Hepatic stellate cell (primary cell): ENCODE data around the gene MAVS.

Experiments used
- DNase-seq: peaks from one replicate; pipeline ENCODE4 v3.0.0; 2011; ENCODE audit warnings: low spot score

MAVS gene

DNA sequence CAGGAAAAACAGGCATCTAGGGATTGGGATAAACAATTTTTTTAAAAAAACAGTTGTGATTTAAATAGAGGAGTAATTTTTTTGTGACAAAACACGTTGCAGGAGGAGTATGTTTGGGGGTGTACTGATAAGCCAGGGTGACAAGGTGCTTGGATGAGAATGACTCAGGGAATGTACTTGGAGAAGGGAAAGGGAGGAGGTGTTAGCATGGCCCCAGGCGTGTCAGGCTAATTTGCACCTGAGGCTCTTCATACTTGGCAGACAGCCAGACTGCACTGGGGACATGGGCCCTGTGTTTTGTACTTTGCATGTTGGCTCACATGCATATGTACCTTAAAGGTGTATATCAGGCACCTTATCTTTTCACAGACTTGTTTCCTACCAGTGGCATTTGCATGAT lies 65.3 kb downstream of the MAVS start:
- DNase-seq, result no peak

DNA sequence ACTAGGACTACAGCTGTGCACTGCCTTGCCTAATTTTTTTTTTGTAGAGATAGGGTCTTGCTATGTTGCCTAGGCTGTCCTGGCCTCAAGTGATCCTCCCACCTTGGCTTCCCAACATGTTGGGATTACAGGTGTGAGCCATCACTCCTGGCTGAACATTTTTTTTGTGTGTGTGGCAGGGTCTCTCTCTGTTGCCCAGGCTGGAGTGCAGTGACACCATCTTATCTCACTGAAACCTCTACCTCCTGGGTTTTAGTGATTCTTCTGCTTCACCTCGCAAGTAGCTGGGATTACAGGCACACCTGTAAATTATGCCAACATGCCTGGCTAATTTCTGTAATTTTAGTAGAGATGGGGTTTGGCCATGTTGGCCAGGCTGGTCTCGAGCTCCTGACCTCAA lies 67.8 kb downstream of the MAVS start:
- DNase-seq, result no peak

DNA sequence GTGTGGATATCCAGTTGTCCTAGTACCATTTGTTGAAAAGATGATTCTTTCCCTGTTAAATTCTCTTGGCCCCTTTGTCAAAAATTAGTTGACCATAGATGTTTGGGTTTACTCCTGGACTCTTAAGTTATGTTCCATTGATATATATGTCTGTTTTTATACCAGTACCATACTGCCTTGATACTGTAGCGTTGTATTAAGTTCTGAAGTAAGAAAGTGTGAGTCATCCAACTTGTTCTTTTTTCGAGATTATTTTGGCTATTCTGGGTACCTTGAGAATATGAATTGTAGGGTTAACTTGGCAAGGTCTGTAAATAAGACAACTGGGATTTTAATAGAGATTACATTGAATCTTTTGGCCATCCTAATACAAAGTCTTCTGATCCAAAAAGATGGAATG lies 69.1 kb downstream of the MAVS start:
- DNase-seq, result no peak

GRCh38 chr20:3916364-3916763 lies 69.7 kb downstream of the MAVS start:
- no peak for DNase-seq

- DNase-seq, result no peak
These were observed 72.7 kb downstream of the MAVS start for GRCh38 chr20:3919352-3919751.

DNA sequence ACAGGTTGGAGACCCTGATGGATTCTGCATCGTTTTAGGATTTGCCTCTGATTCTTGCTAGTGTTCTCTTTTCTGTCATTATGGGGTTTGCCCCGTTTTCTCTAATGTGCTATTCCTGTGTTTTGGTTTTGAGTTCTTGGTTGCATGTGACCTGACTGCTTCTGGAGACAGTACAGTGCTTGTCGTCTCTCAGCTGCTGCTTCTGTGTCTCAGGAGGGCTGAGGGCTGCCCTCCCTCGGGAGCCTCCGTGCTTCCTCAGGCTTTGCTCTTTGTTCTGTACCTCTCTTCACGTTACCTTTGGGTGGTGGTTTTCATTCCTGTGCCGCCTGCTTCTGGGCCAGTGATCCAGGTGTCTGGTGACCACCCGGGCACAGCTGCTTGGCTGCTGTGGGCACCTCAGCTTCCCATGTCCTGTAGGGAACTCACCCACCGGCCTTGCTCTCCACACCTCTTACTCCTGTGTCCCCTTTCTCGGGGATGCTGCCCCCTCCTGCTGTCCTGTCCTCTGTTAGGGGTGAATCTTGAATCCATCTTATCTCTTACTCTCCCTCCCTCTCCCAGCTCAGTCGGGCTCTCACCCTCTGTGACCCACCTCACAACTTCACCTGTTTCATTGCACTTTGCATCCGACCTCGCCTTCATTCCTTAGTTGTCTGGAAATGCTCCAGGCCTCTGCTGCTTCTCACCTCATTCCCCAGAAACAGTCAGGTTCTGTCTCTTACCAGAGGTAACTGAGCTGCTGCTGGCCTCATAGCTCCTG lies 75.8 kb downstream of the MAVS start:
- DNase-seq, result no peak

GRCh38 chr20:3922983-3923339 lies 76.3 kb downstream of the MAVS start:
- DNase-seq, result no peak

DNA sequence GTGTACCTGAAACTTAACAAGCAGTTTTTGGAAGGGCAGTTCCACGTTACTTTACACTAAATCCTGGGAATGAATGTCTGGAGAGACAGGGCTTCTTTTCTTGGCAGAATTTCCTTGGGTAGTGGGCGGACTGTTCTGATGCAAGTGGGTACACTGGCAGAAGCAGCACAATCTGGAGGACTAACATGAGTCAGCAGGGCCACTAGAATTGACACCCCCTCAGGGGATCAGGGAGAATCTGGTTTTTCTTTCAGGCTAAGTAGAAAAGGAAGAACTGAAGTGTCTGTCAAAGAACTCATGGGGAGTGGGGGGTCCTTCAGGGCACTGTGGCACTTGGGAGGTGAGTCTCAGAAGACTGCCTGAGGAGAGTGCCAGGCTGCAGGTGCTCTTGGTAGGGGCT lies 77.2 kb downstream of the MAVS start:
- DNase-seq, result no peak

- no peak for DNase-seq
These were observed 77.9 kb downstream of the MAVS start for GRCh38 chr20:3924304-3925112.

GRCh38 chr20:3925113-3925695 lies 78.6 kb downstream of the MAVS start:
- no peak for DNase-seq
